Muscle layer of duodenum (tissue), 2 donors: ENCODE measurements around the gene WFDC2.

Source experiments
- H3K27ac ChIP-seq: one replicate; pipeline ENCODE4 v1.7.0; 2013; ENCODE audit warnings: mild to moderate bottlenecking, low read length
- H3K27me3 ChIP-seq: one replicate; pipeline ENCODE4 v1.7.0; 2013; ENCODE audit warnings: low read depth, mild to moderate bottlenecking, control low read depth, low read length
- H3K36me3 ChIP-seq, 2 donors: one replicate each; pipeline ENCODE4 v1.7.0; 2013; ENCODE audit warnings: low read length in 2 of 2, control low read depth in 1 of 2, mild to moderate bottlenecking in 1 of 2; ENCODE audit not compliant: insufficient read depth in 2 of 2, control insufficient read depth in 1 of 2
- H3K4me1 ChIP-seq, 2 donors: one replicate each; pipeline ENCODE4 v1.7.0; 2013; ENCODE audit warnings: low read length in 2 of 2, mild to moderate bottlenecking in 2 of 2, control low read depth in 1 of 2, moderate library complexity in 1 of 2; ENCODE audit not compliant: insufficient read depth in 2 of 2, control insufficient read depth in 1 of 2
- H3K4me3 ChIP-seq, 2 donors: one replicate each; pipeline ENCODE4 v1.7.0; 2013; ENCODE audit warnings: low read length in 2 of 2, low read depth in 1 of 2, mild to moderate bottlenecking in 1 of 2
- H3K9me3 ChIP-seq, 2 donors: one replicate each; pipeline ENCODE4 v1.7.0; 2013; ENCODE audit warnings: low read length in 2 of 2, control low read depth in 1 of 2, mild to moderate bottlenecking in 1 of 2; ENCODE audit not compliant: control insufficient read depth in 1 of 2
- donor health status: healthy.

Gene WFDC2

DNA sequence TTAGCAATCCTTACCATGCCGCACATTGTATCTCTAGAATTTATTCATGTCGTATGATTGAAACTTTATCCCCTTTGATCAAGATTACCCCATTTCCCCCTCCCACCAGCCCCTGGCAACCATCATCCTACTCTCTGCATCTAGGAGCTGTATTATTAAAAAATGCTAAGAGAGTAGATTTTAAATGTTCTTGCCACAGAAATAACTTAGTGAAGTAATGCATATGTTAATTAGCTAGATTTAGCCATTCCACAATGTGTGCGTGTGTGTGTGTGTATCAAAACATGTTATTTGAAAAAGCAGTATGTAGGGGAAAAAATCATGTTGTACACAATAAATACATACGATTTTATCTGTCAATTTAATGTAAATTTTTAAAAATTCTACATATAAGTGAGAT, 57.7 kb downstream of the WFDC2 start:
- Histone ChIP-seq H3K9me3 (no peaks in the 10 kb centered on the region), H3K36me3 (no peaks in the 10 kb centered on the region), H3K27ac (no peak overlapping the region), H3K4me1 (no peaks in the 10 kb centered on the region), H3K4me3 (no peak overlapping the region), H3K27me3 (no peaks in the 10 kb centered on the region)
